GM19395 (cell line): ENCODE results near the gene TNS3.
"Not testable (repeated sequence)": the region's sequence is repeated elsewhere in the genome, so short reads cannot be mapped to it uniquely, and the experiment has no call there.

Experiments used
- ATAC-seq: cut with Tn5 transposase; IDR thresholded peaks from one replicate; pipeline ENCODE4 v1.9.1; 2021; ENCODE audit warnings: mild to moderate bottlenecking, moderate library complexity; ENCODE audit not compliant: unreplicated experiment

Gene TNS3

DNA sequence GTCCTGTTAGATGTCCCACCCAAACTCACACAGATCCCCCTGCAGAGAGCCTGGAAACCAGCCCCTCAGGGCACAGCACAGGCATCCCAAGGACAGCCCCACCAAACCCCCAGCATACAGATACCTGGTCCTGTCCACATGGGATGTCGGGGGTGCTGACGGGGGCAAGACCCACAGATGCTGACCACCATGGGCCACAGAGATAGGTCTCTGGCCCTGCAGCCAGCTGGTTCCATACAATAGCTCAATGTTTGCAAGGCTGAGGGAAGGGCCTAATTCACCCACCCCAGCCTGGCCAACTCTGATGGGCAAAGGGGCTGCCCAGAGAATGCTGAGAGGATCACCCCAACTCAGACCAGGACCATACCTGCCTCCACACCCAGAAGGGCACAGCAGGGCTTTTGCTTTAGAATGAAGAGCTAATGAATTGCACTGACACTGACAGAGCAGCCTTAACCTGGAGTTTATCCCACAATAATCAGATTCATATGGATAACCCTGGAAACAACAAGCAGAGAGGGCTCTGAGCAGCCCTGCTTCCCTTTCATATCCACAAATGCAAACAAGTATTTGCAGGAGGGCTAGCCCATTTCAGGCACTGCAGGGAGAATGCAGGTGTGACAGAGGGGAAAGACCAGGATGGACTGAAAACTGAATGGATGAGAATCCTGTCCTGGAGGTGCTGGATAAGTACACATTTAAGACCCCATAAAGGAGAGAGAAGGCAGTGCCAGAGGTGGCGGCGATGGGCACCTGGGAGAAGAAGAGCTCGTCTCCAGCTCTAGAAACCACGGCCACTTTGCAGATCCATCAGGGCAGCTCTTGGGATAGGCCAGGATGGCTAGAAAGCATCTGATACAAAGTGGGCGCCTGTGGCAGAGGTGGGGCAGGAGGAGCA is 126.7 kb downstream of the TNS3 start:
- no peak for ATAC-seq

DNA sequence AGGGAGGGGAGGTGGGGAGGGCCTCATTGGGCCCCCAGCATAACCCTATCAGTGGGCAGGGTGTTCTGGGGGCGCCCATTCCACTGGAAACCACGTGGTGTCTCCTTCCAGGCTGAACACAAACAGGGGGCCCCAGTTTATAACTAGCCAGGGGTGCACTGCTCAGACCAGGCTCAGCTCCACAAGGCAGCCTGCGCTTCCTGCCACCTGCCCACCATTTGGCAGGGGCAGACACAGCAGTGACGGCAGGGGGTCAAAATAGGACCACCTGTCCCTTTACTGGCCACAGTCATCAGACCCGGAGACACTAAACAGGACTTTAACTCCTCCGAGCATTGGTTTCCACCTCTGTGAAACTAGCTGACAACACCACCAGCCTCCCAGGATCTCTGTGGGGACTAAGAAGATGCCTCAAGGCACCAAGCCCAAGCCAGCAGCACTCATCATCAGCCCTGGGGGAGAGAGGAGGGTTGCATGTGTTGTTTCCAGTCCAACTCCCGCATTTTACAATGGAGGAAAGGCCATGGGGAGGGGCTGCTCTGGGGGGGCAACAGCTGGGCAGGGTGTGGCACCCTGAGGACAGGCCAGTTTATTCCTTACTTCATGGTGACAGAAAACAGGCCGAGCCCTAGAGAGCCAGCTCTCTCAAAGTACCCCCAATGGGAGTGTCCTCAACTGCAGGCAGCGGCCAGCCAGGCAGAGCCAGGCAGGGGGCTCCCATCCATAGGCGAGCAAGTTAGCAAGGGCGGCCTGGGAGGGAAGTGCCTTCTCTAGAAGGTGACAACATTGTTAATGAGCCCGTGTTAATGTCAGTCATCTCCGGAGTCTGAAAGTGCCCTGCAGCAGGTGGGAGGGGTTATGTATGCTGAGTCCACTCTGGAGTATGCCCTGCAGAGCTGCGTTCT is 127.6 kb downstream of the TNS3 start:
- ATAC-seq: no peak

DNA sequence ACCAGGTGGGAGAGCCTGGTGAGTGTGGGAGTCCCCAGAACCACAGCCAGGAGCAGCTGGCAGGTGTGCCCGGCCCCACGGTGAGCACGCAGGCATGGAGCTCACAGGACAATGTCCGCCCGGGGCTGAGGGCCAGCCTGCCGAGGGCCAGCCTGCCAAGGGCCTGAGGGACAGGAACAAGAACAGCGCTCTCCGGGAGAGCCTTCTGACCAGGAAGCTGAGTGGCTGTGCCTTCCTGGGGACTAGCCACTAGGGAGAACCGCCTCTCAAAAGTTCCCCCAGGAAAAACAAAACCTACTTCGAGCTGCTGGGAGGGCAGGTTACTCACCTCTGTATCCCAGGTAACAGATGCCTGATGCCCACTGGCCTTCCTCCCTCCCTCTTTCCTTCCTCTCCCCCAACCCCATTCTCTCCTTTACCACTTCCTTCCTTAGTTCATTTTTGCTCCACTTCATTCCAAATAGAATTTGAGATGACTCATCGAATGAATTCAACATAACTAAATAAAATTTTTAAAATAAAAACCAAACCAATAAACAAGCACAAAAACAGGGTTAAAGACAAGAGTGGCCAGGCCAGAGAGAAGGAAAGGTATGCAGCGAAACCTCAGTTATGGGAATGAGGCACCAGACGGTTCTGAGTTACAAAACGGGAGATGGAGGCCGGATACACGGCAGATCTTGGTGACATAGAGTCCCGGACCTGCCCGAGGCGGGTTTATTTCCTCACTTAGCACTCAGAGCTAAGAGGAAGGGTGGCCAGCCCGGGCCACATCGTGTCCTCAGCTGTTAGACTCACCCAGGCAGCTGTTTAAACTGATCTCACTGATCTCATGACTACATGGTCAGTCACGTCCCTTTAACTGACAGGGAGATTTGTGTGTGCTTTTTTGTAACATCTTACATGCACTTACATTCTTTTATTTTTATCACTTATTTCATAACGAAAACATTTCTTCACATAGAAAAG is 128.5 kb downstream of the TNS3 start:
- no peak for ATAC-seq

DNA sequence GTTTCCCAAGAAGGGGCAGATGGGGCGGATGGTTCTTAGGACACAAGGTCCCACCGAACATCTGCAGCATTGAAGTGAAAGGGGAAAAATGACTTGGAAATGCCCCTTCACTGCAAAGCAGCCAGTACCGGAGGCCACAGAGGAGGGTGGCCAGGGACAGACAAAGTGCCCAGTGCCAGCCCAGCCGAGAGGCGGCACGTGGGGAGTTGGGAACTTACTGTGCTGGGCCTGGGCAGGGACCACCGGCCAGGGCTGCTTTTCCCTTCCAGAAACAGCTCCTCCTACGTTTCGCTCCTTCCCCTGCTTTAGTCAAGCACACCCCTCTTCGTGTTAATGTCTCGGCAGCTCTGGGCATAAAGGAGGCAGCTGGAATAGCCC is 129.2 kb downstream of the TNS3 start:
- no peak for ATAC-seq

DNA sequence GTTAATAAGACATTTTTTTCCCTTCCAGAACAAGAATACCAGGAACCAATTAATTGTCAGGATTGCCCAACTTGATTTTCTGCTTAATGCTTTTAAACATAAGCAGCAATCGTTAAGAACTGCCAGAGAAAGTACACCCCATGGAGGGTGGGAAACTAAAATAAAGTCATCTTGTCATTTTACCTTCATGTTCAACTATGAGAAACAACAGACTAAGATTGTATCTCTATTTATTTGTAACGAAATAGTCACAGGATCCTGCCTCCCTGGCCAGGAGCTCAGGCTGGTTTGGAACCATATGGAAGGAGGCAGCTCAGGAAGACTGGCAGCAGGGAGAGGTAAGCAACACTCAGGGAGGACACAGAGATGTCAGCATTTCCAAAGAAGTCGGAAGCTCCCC is 129.6 kb downstream of the TNS3 start:
- no peak for ATAC-seq

DNA sequence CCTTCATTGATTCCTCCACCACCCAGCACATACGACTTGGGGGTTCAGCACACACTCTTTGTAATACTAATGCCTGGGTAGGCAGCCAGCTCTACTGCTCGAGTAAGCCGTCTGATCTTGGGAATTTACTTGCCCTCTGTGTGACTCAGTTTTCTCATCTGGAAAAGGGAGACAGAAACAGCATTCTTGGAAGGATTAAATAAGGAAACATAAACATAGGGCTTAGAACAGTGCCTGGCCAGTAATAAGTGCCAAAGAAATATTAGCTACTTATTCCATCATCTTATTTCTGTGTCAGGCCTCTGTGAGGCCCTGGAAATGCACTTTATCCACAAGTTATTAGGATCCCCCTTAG is 130.1 kb downstream of the TNS3 start:
- no peak for ATAC-seq

DNA sequence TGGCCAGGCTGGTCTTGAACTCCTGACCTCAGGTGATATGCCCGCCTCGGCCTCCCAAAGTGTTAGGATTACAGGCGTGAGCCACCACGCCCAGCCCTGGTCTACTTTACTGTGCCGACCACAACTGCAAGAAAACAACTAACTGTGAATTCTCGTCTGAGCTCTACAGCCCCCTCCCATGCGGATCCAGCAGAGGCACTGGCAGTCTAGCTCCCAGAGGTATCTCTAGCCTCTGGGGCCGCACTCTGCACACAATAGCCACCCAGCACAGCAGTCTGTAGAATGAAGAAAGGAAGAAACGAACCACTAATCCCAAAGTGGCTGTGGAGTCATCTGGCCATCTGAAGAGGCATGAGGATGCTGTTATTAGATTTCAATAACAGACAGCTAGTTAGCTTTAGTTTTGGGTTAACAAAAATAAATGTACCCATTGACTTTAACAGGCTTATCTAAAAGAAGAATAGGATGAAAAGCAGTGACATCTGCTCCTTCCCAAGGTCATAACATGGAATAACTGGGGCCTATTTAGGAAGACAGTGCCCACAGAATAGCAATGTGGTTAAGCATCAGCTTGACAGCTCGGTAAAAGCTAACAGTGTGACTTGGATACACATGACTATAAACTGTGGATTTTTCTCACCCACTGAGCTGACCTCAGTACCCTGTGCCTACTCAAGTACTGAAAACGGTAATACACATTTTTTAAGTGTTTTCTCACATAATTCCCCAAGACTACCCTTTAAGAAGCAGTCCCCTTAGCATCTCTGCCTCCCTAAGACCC is 131.9 kb downstream of the TNS3 start:
- no peak for ATAC-seq

DNA sequence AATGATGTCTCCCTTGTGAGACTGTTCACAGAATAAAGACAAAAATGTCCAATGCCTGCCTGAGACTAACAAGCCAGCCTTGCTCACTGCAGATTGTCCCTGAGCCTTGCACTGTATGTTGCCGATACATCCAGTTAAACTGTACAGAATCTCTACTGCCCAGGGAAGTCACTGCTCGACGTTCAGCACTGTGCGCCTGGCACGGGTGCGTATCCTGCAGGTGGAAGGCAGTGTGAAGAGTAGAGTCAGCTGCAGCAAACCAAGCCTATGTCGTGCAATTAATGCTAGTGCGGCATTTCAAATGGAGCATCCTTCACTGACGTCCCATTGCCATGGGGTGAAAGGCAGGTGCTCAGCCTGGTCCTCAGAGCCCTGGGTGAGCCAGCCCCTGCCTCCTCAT is 132.9 kb downstream of the TNS3 start:
- no peak for ATAC-seq

DNA sequence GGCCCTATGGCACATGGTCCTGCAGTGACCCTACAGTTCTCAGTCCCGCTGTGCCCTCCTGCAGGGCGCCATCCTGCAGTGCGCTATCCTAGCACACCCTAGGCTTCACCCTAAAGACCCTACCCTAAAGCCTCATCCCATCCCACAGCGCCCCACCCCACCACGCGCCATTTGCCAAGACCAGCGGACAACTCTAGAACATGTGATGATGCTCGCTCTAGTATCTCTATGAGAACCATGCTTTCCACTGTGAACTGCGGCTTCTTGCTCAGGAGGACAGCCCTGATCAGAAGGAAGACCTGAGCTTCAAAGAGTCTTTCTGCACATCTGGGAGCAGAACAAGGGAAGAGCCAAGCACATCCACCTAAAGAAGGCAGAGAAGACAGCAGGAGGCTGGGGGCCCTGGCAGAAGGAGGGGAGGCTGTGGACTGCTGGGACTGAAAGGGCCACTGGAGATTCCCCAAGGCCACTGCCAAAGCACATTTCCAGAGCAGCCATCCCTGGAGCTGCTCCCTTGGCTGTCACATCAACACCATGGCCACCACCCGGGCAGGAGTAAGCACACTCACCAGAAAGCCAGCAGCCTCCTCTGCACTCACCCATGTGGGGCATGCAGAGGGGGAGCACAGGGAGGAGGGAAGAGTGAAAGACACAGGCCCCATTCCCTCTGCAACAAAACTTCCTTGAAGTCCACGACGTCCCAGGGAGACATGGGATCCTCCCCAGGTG is 134.1 kb downstream of the TNS3 start:
- ATAC-seq: no peak

DNA sequence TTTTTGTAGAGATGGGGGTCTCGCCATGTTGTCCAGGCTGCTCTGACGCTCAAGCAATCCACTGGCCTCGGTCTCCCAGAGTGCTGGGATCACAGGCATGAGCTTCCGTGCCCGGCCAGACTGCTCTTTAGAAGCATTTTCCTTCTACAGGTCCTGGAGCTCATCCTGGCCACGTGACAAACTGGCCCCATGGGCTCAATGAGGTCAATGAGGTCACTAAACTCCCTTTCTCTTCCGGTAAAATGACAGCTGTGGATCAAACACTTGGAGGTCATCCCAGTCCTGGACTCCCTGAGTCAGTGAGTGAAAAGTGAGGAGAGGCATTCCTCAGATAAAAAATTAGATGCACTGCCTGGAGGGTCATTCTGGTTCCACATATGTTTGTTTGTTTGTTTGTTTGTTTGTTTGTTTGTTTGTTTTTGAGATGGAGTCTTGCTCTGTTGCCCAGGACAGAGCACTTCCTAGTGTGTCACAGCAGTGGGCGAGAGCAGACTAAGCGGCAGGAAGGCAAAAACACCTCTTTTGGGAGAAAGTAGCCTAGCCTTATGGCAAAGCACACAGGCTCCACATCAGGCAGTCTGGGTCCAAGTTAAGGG is 134.9 kb downstream of the TNS3 start:
- ATAC-seq: no peak

DNA sequence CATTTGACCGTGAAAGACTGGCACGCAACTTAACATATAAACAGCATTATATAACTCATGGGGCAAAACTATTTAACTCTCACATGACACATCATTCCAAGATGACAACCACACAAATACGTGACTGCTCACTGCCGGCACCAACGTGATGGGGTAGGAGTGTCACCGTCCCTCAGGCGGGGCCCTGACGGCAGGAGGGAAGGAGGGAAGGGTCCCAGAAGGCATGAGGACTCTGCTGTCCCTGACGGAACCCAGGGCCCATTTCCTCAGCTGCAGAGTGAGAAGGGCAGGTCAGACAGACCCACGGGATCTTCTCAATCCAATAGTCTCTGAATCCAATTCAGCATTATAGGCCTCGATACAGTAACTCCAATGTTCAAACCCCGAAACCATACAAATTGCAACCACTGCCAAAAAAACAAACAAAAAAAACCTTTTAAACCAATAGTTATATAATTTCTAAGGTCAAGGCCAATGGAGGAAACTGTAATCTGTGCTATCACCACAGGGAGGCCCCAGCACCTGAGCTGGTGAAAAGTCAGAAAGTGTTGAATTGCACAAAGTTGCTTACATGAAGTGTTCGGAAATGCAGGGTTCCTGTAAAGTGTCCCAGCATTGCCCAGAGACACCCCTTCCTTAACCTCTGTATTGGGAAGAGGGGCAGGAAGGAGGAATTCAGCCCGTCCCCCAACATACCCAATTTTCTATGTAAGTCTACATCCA is 137.4 kb downstream of the TNS3 start:
- no peak for ATAC-seq

DNA sequence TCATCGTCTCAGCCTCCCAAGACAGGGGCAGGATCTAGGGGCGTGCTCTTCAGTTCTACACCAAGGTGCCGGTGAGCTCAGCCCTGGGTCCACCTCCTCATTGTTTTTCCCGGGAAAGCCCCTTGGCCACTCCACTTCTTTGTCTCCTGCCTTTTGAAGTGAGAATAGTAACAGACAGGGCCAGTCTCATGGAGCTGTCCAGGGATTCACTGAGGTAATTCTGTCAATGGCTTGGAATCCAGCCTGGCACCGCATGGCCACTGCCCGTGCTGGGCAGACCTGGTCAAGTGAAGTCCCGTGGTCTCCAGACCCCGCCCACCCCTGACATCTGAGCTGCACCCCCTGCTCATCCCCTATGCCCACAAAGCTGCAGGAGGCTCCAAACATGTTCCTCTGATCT is 138.9 kb downstream of the TNS3 start:
- no peak for ATAC-seq

DNA sequence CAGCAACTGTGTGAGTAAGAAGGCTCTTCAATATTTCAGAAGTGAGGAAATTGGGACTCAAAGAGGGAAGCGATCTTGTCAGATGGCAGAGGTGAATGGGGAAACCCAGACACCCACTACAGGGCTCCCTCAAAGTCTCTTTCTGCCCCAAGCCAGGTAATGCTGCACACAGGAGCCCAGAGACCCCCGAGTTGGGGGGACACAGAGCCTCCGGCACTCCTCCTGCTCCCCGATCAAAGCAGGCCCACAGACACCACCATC is 139.4 kb downstream of the TNS3 start:
- ATAC-seq: no peak

DNA sequence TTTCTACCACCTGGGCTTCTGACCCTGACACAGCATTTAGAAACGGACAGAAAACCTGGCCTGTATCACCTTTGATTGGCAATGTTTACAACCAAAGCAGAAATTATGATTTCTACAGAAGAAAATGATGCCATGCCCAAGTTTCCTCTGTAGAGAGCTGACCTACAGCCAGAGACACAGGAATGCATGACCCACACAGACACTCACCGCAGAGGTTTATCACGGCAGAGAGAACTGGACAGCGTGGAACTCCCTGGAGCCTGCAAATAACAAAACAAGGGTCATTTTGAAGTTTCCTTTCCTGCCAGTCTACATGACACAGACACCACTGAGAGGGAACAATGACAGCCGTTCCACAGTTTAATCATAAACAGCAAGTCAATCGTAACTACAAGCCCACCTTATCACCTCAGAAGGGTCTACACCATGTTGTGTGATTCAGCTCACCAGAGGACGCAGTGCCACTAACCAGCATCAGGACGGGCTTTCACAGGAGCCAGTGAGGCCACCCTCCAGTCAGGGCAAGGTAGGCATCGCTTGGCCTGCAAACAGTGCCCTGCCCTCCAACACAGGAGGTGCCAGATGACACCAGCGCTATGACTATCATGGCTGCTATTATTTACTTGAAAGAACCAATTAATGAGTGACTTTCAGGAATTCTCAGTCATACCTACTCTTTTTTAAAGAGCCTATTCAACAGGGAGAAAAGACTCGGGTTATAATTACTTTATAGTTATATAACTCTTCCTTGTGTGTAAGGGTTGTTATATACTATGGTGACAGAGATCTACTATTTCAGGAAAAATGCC is 139.9 kb downstream of the TNS3 start:
- ATAC-seq: no peak

DNA sequence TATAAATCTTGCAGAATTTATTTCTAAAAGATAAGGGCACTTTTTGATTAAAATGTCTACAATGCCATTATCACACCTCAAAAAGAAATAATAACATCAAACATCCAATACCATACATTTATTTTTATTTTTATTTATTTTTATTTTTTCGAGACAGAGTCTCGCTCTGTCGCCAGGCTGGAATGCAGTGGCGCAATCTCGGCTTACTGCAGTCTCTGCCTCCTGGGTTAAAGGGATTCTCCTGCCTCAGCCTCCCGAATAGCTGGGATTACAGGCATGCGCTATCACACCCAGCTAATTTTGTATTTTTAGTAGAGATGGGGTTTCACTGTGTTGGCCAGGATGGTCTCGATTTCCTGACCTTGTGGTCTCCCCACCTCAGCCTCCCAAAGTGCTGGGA is 140.9 kb downstream of the TNS3 start:
- ATAC-seq: not testable (repeated sequence)

DNA sequence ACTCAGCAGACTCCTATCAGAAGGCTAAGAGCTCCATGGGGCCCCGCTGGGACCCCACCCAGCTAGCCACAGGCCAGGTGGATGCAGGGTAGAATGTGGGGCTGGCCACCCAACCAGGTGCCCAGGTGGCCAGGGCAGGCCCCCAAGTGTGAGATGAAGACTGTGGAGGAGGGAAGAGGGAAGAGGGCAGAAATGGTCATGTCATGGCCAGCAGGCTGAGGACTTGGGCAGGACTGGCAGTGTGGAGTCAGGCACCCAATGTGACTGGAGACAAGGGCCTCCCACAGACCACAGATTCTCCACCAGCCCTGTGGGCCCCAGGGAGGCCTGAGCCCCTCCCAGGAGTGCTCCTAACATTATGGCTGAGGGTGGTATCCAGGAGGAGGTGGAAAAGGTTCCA is 141.6 kb downstream of the TNS3 start:
- no peak for ATAC-seq

DNA sequence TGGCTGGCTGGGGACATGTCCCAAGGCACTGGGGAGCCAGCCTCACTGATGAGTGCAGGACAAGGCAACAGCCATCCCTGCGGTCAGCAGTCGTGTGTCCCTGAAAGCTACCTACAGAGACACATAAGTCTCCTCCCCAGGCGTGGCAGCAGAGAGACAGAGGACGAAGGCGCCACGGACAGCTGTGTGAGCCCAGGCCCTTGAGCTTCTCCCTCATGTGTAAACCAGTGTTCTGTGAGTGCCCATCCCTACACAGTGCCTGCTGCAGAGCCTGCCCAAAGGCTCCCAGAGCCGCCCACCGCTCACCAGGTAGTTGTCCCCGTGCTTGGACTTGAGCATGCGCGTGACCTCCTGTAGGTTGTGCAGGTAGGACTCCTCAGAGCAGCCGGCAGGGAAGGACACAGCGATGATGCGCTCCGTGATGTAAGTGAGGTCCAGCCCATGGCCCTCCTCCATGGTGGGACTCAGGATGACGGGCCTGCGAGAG is 142.7 kb downstream of the TNS3 start:
- no peak for ATAC-seq
